Esophagus squamous epithelium (tissue), 4 donors: ENCODE results near the gene VARS2.
A peak's percentile ranks its signal among the peaks of the same experiment; 100 is the strongest.

ENCODE experiments used
- POLR2A ChIP-seq, 4 donors: fragments of 450-650 bp; IDR thresholded peaks; one replicate each; pipeline ENCODE4 v1.6.1; 2017; ENCODE audit warnings: antibody characterized with exemption in 4 of 4, mild to moderate bottlenecking in 4 of 4, moderate library complexity in 3 of 4
- TF ChIP-seq, protein P1 (sequence below), 6 experiments: fragments of 450-650 bp in 4 of 6; fragments of 200-600 bp in 2 of 6; sonication (generic) in 2 of 6; IDR thresholded peaks; one replicate each; pipeline ENCODE4 v1.5.1; 2016 to 2019; ENCODE audit warnings: antibody characterized with exemption in 6 of 6, mild to moderate bottlenecking in 4 of 6, moderate library complexity in 4 of 6

- TF ChIP-seq, protein P1, sequence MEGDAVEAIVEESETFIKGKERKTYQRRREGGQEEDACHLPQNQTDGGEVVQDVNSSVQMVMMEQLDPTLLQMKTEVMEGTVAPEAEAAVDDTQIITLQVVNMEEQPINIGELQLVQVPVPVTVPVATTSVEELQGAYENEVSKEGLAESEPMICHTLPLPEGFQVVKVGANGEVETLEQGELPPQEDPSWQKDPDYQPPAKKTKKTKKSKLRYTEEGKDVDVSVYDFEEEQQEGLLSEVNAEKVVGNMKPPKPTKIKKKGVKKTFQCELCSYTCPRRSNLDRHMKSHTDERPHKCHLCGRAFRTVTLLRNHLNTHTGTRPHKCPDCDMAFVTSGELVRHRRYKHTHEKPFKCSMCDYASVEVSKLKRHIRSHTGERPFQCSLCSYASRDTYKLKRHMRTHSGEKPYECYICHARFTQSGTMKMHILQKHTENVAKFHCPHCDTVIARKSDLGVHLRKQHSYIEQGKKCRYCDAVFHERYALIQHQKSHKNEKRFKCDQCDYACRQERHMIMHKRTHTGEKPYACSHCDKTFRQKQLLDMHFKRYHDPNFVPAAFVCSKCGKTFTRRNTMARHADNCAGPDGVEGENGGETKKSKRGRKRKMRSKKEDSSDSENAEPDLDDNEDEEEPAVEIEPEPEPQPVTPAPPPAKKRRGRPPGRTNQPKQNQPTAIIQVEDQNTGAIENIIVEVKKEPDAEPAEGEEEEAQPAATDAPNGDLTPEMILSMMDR (IDR thresholded peaks at IDR 0.05): peak; percentile 51 to 76 (median 60)
- TF ChIP-seq POLR2A (IDR thresholded peaks at IDR 0.05): no peak
Measured at GRCh38 chr6:30915591-30915946, 1.5 kb downstream of the VARS2 start.
